Epithelial cell of esophagus (primary cell): ENCODE measurements around the gene KCNJ13.

Source experiments
- DNase-seq: peaks from one replicate; pipeline ENCODE4 v3.0.0; 2010; ENCODE audit warnings: low read depth
- H3K4me3 ChIP-seq: 2 replicates; pipeline ENCODE4 v1.5.1; 2011; ENCODE audit warnings: mild to moderate bottlenecking, low read length, control low read depth
- CTCF ChIP-seq: IDR thresholded peaks from 2 replicates; pipeline ENCODE4 v1.5.1; 2011; ENCODE audit warnings: low read depth, mild to moderate bottlenecking, low read length, control low read depth, inconsistent platforms; ENCODE audit not compliant: insufficient read depth; ENCODE audit errors: missing control alignments

Gene KCNJ13

GRCh38 chr2:232773815-232774214 lies 2.5 kb downstream of the KCNJ13 start:
- DNase-seq: no peak
- no peak overlapping the region for H3K4me3 ChIP-seq
- TF ChIP-seq CTCF: no peak

GRCh38 chr2:232772531-232772930 lies 3.8 kb downstream of the KCNJ13 start:
- H3K4me3 ChIP-seq: no peak overlapping the region
- no peak for DNase-seq
- no peak for TF ChIP-seq CTCF

- no peak for TF ChIP-seq CTCF
- no peak overlapping the region for H3K4me3 ChIP-seq
- DNase-seq: no peak
Measured at GRCh38 chr2:232771870-232772269, 4.5 kb downstream of the KCNJ13 start.

- no peak for DNase-seq
- H3K4me3 ChIP-seq: no peak overlapping the region
- no peak for TF ChIP-seq CTCF
Measured at GRCh38 chr2:232770207-232770606, 6.2 kb downstream of the KCNJ13 start.

GRCh38 chr2:232767866-232768265 lies 8.5 kb downstream of the KCNJ13 start:
- H3K4me3 ChIP-seq: no peak overlapping the region
- DNase-seq: no peak
- no peak for TF ChIP-seq CTCF

- no peak overlapping the region for H3K4me3 ChIP-seq
- TF ChIP-seq CTCF: peak; percentile 67
- peak; percentile 60 for DNase-seq
Measured at GRCh38 chr2:232761301-232761907, 15.0 kb downstream of the KCNJ13 start.

GRCh38 chr2:232757905-232758304 lies 18.5 kb downstream of the KCNJ13 start:
- no peak for TF ChIP-seq CTCF
- DNase-seq: no peak
- H3K4me3 ChIP-seq: no peak overlapping the region
